Activated CD4-positive, alpha-beta T cell treated with anti-CD3 and anti-CD28 coated beads for 48 hours (primary cell): ENCODE results near the gene ACOXL.

Source experiments
- DNase-seq: peaks from one replicate; pipeline ENCODE4 v3.0.0-alpha.2; 2020

ACOXL gene

GRCh38 chr2:110764931-110765330 lies 32.6 kb downstream of the ACOXL start:
- no peak for DNase-seq

GRCh38 chr2:110766291-110766690 lies 33.9 kb downstream of the ACOXL start:
- DNase-seq, result no peak

GRCh38 chr2:110768591-110768990 lies 36.2 kb downstream of the ACOXL start:
- no peak for DNase-seq

GRCh38 chr2:110770404-110770958 lies 38.1 kb downstream of the ACOXL start:
- no peak for DNase-seq

GRCh38 chr2:110770959-110771431 lies 38.6 kb downstream of the ACOXL start:
- DNase-seq, result no peak

- no peak for DNase-seq
Measured at GRCh38 chr2:110771547-110772382, 39.4 kb downstream of the ACOXL start.

GRCh38 chr2:110772383-110772755 lies 40.0 kb downstream of the ACOXL start:
- no peak for DNase-seq

GRCh38 chr2:110773401-110773921 lies 41.1 kb downstream of the ACOXL start:
- no peak for DNase-seq

- DNase-seq, result no peak
Measured at GRCh38 chr2:110774701-110775100, 42.3 kb downstream of the ACOXL start.

GRCh38 chr2:110777531-110778311 lies 45.3 kb downstream of the ACOXL start:
- no peak for DNase-seq

- DNase-seq, result no peak
Measured at GRCh38 chr2:110780461-110780860, 48.1 kb downstream of the ACOXL start.

- no peak for DNase-seq
Measured at GRCh38 chr2:110783196-110783873, 51.0 kb downstream of the ACOXL start.

- DNase-seq, result no peak
Measured at GRCh38 chr2:110784047-110784631, 51.8 kb downstream of the ACOXL start.

- no peak for DNase-seq
Measured at GRCh38 chr2:110785439-110785838, 53.1 kb downstream of the ACOXL start.

GRCh38 chr2:110788976-110789375 lies 56.6 kb downstream of the ACOXL start:
- no peak for DNase-seq

- DNase-seq, result no peak
Measured at GRCh38 chr2:110789706-110790105, 57.3 kb downstream of the ACOXL start.

GRCh38 chr2:110790907-110791306 lies 58.5 kb downstream of the ACOXL start:
- no peak for DNase-seq

GRCh38 chr2:110791435-110791834 lies 59.1 kb downstream of the ACOXL start:
- DNase-seq, result no peak

GRCh38 chr2:110793034-110793433 lies 60.7 kb downstream of the ACOXL start:
- no peak for DNase-seq

- no peak for DNase-seq
Measured at GRCh38 chr2:110794390-110794789, 62.0 kb downstream of the ACOXL start.

GRCh38 chr2:110794951-110795350 lies 62.6 kb downstream of the ACOXL start:
- DNase-seq, result no peak

- no peak for DNase-seq
Measured at GRCh38 chr2:110796716-110797301, 64.4 kb downstream of the ACOXL start.
